GM23338 (cell line): Measurements from ENCODE around the gene PRKG2. TPM values are rescaled to one million over a fixed set of nuclear protein-coding genes. Genes with fewer than 3 reads are reported as not detected.

ENCODE experiments used
- ATAC-seq: fragments of 200-7000 bp; cut with Tn5 transposase; 3 replicates; pipeline ENCODE4 v1.9.1; 2020
- DNase-seq: peaks from one replicate; pipeline ENCODE4 v3.0.0-alpha.2; 2015; ENCODE audit warnings: low spot score
- H2AFZ ChIP-seq: fragments of 200-600 bp; sonication (generic); 2 replicates; pipeline ENCODE4 v1.8.0; 2016; ENCODE audit warnings: antibody characterized with exemption, mild to moderate bottlenecking, moderate library complexity
- H3F3A ChIP-seq: fragments of 200-600 bp; sonication (generic); replicated peaks from 2 replicates; pipeline ENCODE4 v1.8.0; 2017; ENCODE audit warnings: antibody characterized with exemption, mixed run types, low read depth
- H3K27ac ChIP-seq: fragments of 200-600 bp; sonication (generic); 2 replicates; pipeline ENCODE4 v1.6.1; 2016; ENCODE audit warnings: low read depth
- H3K27me3 ChIP-seq: fragments of 200-600 bp; sonication (generic); 2 replicates; pipeline ENCODE4 v1.8.0; 2016; ENCODE audit warnings: mild to moderate bottlenecking, mixed run types, moderate library complexity; ENCODE audit not compliant: insufficient read depth
- H3K36me3 ChIP-seq: fragments of 200-600 bp; sonication (generic); 2 replicates; pipeline ENCODE4 v1.8.0; 2016; ENCODE audit warnings: mild to moderate bottlenecking; ENCODE audit not compliant: insufficient read depth
- H3K4me1 ChIP-seq: fragments of 200-600 bp; sonication (generic); 2 replicates; pipeline ENCODE4 v1.8.0; 2016; ENCODE audit warnings: mild to moderate bottlenecking, moderate library complexity; ENCODE audit not compliant: insufficient read depth
- H3K4me2 ChIP-seq: fragments of 200-600 bp; sonication (generic); 2 replicates; pipeline ENCODE4 v1.7.1; 2017; ENCODE audit warnings: mixed run types
- H3K4me3 ChIP-seq: fragments of 200-600 bp; sonication (generic); 2 replicates; pipeline ENCODE4 v1.6.1; 2016; ENCODE audit warnings: mixed run types
- H3K79me2 ChIP-seq: fragments of 200-600 bp; sonication (generic); replicated peaks from 2 replicates; pipeline ENCODE4 v1.8.0; 2017; ENCODE audit warnings: mild to moderate bottlenecking; ENCODE audit not compliant: insufficient read depth
- H3K9me2 ChIP-seq: fragments of 200-600 bp; sonication (generic); 2 replicates; pipeline ENCODE4 v1.8.0; 2017; ENCODE audit not compliant: insufficient read depth
- H4K20me1 ChIP-seq: fragments of 200-600 bp; sonication (generic); replicated peaks from 2 replicates; pipeline ENCODE4 v1.8.0; 2017; ENCODE audit warnings: mild to moderate bottlenecking; ENCODE audit not compliant: insufficient read depth
- H3K27ac Mint-ChIP-seq: 2 replicates; pipeline ENCODE4 v1.8.0; 2020; ENCODE audit warnings: inconsistent platforms, mild to moderate bottlenecking, moderate library complexity, mixed read lengths
- H3K27me3 Mint-ChIP-seq: 3 replicates; pipeline ENCODE4 v1.8.0; 2022; ENCODE audit warnings: low read depth, mild to moderate bottlenecking, moderate library complexity, mixed read lengths, inconsistent platforms; ENCODE audit not compliant: insufficient read depth, poor library complexity
- H3K36me3 Mint-ChIP-seq: 3 replicates; pipeline ENCODE4 v1.8.0; 2021; ENCODE audit warnings: low read depth, mild to moderate bottlenecking, inconsistent platforms, moderate library complexity, mixed read lengths
- H3K4me1 Mint-ChIP-seq: 3 replicates; pipeline ENCODE4 v1.8.0; 2020; ENCODE audit warnings: mild to moderate bottlenecking, inconsistent platforms, mixed read lengths
- H3K4me3 Mint-ChIP-seq: 3 replicates; pipeline ENCODE4 v1.8.0; 2021; ENCODE audit warnings: moderate library complexity, mild to moderate bottlenecking, inconsistent platforms, mixed read lengths
- H3K9me3 Mint-ChIP-seq: 3 replicates; pipeline ENCODE4 v1.8.0; 2020; ENCODE audit warnings: moderate library complexity, mild to moderate bottlenecking, inconsistent platforms, mixed read lengths
- CREB1 ChIP-seq: fragments of 250-450 bp; sonication (Bioruptor Pico); IDR thresholded peaks from 2 replicates; pipeline ENCODE4 v1.5.0; 2020; ENCODE audit warnings: low read depth, mild to moderate bottlenecking, moderate library complexity
- EZH2 ChIP-seq: fragments of 200-600 bp; sonication (generic); IDR thresholded peaks from one replicate; pipeline ENCODE4 v1.8.0; 2017; ENCODE audit warnings: antibody characterized with exemption, mild to moderate bottlenecking, low read depth; ENCODE audit not compliant: unreplicated experiment
- EZH2phosphoT487 ChIP-seq: fragments of 200-600 bp; sonication (generic); IDR thresholded peaks from one replicate; pipeline ENCODE4 v1.8.1; 2018; ENCODE audit warnings: antibody characterized with exemption; ENCODE audit not compliant: unreplicated experiment
- NANOG ChIP-seq: IDR thresholded peaks from 2 replicates; pipeline ENCODE4 v1.6.1; 2016; ENCODE audit warnings: antibody characterized with exemption, borderline replicate concordance
- POLR2AphosphoS5 ChIP-seq: IDR thresholded peaks from 2 replicates; pipeline ENCODE4 v1.6.1; 2016; ENCODE audit warnings: antibody characterized with exemption, low read depth
- STAT1 ChIP-seq: IDR thresholded peaks from one replicate; pipeline ENCODE4 v1.6.1; 2016; ENCODE audit warnings: antibody characterized with exemption; ENCODE audit not compliant: unreplicated experiment
- ZNF114 ChIP-seq: fragments of 250-450 bp; sonication (Bioruptor Pico); IDR thresholded peaks from 2 replicates; pipeline ENCODE4 v1.5.0; 2020; ENCODE audit warnings: mild to moderate bottlenecking, moderate library complexity
- ZNF331 ChIP-seq: fragments of 250-450 bp; sonication (Bioruptor Pico); IDR thresholded peaks from 2 replicates; pipeline ENCODE4 v1.5.0; 2020; ENCODE audit warnings: low read depth, mild to moderate bottlenecking, moderate library complexity
- polyA plus RNA-seq: library from polyadenylated mRNA; unstranded; fragments of >200 nt; fragmentation: Nextera tagmentation; extraction: Ambion mirVana; gene quantifications from 2 replicates; pipeline ENCODE4 v1.2.1, GENCODE V29; 2016
- total RNA-seq: library from RNA; depleted of rRNA; stranded (reverse); fragments of >200 nt; shearing (Covaris generic); gene quantifications from 2 replicates; pipeline ENCODE4 v1.2.3, GENCODE V29; 2014
- TF ChIP-seq, protein P1 (sequence below), 2 experiments: fragments of 200-600 bp in 1 of 2; sonication (generic) in 1 of 2; conservative IDR thresholded peaks; 2 replicates each; pipeline versions ENCODE4 v1.5.1 to v1.6.1; 2016 to 2017; ENCODE audit warnings: antibody characterized with exemption in 2 of 2, low read depth in 2 of 2, mild to moderate bottlenecking in 2 of 2, moderate library complexity in 1 of 2
- TF ChIP-seq, protein P2 (sequence below): fragments of 250-450 bp; sonication (Bioruptor Pico); IDR thresholded peaks from 2 replicates; pipeline ENCODE4 v1.5.0; 2020; ENCODE audit warnings: mild to moderate bottlenecking, moderate library complexity

The PRKG2 gene
- total and polyA plus RNA-seq, 2 experiments from 2014 or later, result 1.9 to 3.6 TPM

DNA sequence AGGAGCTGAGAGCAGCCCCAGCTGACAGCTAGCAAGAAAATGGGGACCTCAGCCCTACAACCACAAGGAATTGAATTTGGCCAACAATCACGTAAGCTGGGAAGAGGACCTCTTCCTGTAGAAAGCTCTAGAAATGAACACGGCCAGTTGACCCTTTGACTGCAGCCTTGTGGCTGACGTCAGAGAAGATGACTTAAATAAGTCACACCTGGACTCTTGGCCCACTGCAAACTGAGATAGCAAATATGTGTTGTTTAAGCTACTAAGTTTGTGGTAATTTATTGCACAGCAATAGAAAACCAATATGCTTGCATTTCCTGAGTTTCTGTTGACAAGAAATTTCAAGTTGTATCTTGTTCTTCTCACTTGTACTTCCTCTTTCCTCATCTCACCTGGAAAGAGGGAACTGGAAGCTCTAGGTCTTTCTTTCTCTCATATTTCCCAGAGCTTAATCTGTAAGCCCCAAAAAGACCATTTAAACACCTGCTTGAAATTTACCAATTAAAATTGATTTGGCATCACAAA lies 18.8 kb downstream of the PRKG2 start (continued):
- no peak for TF ChIP-seq EZH2
- no peak for TF ChIP-seq CREB1
- no peak for TF ChIP-seq ZNF331 (CRISPR knock-in tag)

DNA sequence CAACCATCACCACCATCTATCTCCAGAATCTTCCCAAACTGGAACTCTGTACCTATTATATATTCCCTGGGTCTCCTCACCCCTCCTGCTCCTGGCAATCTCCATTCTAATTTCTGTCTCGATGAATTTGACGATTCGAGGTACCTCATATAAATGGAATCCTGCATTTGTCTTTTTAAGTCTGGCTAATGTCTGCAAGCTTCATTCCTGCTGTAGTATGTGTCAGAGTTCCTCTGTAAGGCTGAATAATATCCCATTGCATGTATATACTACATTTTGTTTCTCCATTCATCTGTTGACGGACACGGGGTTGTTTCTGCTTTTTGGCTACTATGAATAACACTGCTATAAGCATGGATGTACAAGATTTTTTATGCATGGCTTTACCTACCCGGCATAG lies 19.5 kb downstream of the PRKG2 start:
- H3K4me1 ChIP-seq, result no peaks in the 10 kb centered on the region
- H3K79me2 ChIP-seq, result no peaks in the 10 kb centered on the region
- H2AFZ ChIP-seq, result no peak overlapping the region
- Mint-ChIP-seq H3K36me3 (no peaks in the 10 kb centered on the region; the same call in 2 of the 3 replicates), H3K4me1 (no peaks in the 10 kb centered on the region), H3K27ac (no peak overlapping the region), H3K4me3 (no peak overlapping the region), H3K9me3 (0 out of 3 replicates have a peak, but pooled peaks cover 3% of the 10 kb centered on the region), H3K27me3 (no peaks in the 10 kb centered on the region)
- no peak for ATAC-seq
- H3K27me3 ChIP-seq, result no peaks in the 10 kb centered on the region
- no peak overlapping the region for H3K4me2 ChIP-seq
- H3F3A ChIP-seq, result no peaks in the 10 kb centered on the region
- no peak for TF ChIP-seq NANOG
- TF ChIP-seq EZH2, result no peak
- TF ChIP-seq STAT1, result no peak
- no peak for TF ChIP-seq ZNF114 (CRISPR knock-in tag)
- no peak for DNase-seq
- no peak overlapping the region for H3K4me3 ChIP-seq
- H3K27ac ChIP-seq, result no peak overlapping the region
- no peaks in the 10 kb centered on the region for H3K9me2 ChIP-seq
- H3K36me3 ChIP-seq, result no peaks in the 10 kb centered on the region
- H4K20me1 ChIP-seq, result no peaks in the 10 kb centered on the region

DNA sequence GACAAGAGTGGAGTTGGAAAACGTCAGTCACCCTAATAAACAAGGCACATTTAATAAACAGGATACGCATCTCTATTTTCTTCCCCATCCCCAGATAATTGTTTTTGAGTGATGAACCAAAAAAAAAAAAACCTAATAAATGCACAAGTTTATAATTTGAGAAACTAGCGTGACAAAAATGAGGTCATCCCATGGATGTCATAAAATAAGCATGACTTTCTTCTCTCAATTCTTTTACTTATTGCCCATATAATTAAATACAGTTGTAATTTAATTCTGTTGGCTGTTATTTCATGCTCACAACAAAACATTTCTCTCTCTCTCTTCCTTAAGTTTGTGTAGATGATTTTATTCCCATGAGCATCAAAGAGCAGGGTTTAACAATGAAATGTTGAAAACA lies 20.7 kb downstream of the PRKG2 start:
- no peaks in the 10 kb centered on the region for H3K79me2 ChIP-seq
- no peak overlapping the region for H2AFZ ChIP-seq
- no peaks in the 10 kb centered on the region for H3K4me1 Mint-ChIP-seq
- H3K36me3 ChIP-seq, result no peaks in the 10 kb centered on the region
- no peaks in the 10 kb centered on the region for H4K20me1 ChIP-seq
- H3K27ac Mint-ChIP-seq, result no peak overlapping the region
- H3K27ac ChIP-seq, result no peak overlapping the region
- ATAC-seq (no peak), DNase-seq (no peak)
- H3K9me3 Mint-ChIP-seq, result 0 out of 3 replicates have a peak, but pooled peaks cover 5% of the 10 kb centered on the region
- no peaks in the 10 kb centered on the region for H3K27me3 ChIP-seq
- H3K9me2 ChIP-seq, result no peaks in the 10 kb centered on the region
- no peaks in the 10 kb centered on the region for H3K4me1 ChIP-seq
- H3F3A ChIP-seq, result no peaks in the 10 kb centered on the region
- no peaks in the 10 kb centered on the region for H3K27me3 Mint-ChIP-seq
- no peak overlapping the region for H3K4me3 ChIP-seq
- TF ChIP-seq POLR2AphosphoS5 (no peak), ZNF331 (CRISPR knock-in tag) (no peak), EZH2phosphoT487 (no peak)
- TF ChIP-seq, protein P1, sequence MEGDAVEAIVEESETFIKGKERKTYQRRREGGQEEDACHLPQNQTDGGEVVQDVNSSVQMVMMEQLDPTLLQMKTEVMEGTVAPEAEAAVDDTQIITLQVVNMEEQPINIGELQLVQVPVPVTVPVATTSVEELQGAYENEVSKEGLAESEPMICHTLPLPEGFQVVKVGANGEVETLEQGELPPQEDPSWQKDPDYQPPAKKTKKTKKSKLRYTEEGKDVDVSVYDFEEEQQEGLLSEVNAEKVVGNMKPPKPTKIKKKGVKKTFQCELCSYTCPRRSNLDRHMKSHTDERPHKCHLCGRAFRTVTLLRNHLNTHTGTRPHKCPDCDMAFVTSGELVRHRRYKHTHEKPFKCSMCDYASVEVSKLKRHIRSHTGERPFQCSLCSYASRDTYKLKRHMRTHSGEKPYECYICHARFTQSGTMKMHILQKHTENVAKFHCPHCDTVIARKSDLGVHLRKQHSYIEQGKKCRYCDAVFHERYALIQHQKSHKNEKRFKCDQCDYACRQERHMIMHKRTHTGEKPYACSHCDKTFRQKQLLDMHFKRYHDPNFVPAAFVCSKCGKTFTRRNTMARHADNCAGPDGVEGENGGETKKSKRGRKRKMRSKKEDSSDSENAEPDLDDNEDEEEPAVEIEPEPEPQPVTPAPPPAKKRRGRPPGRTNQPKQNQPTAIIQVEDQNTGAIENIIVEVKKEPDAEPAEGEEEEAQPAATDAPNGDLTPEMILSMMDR (conservative IDR thresholded peaks at IDR 0.05; ENCODE audit: low read depth in 2 of 2), result no peak
- TF ChIP-seq, protein P2, sequence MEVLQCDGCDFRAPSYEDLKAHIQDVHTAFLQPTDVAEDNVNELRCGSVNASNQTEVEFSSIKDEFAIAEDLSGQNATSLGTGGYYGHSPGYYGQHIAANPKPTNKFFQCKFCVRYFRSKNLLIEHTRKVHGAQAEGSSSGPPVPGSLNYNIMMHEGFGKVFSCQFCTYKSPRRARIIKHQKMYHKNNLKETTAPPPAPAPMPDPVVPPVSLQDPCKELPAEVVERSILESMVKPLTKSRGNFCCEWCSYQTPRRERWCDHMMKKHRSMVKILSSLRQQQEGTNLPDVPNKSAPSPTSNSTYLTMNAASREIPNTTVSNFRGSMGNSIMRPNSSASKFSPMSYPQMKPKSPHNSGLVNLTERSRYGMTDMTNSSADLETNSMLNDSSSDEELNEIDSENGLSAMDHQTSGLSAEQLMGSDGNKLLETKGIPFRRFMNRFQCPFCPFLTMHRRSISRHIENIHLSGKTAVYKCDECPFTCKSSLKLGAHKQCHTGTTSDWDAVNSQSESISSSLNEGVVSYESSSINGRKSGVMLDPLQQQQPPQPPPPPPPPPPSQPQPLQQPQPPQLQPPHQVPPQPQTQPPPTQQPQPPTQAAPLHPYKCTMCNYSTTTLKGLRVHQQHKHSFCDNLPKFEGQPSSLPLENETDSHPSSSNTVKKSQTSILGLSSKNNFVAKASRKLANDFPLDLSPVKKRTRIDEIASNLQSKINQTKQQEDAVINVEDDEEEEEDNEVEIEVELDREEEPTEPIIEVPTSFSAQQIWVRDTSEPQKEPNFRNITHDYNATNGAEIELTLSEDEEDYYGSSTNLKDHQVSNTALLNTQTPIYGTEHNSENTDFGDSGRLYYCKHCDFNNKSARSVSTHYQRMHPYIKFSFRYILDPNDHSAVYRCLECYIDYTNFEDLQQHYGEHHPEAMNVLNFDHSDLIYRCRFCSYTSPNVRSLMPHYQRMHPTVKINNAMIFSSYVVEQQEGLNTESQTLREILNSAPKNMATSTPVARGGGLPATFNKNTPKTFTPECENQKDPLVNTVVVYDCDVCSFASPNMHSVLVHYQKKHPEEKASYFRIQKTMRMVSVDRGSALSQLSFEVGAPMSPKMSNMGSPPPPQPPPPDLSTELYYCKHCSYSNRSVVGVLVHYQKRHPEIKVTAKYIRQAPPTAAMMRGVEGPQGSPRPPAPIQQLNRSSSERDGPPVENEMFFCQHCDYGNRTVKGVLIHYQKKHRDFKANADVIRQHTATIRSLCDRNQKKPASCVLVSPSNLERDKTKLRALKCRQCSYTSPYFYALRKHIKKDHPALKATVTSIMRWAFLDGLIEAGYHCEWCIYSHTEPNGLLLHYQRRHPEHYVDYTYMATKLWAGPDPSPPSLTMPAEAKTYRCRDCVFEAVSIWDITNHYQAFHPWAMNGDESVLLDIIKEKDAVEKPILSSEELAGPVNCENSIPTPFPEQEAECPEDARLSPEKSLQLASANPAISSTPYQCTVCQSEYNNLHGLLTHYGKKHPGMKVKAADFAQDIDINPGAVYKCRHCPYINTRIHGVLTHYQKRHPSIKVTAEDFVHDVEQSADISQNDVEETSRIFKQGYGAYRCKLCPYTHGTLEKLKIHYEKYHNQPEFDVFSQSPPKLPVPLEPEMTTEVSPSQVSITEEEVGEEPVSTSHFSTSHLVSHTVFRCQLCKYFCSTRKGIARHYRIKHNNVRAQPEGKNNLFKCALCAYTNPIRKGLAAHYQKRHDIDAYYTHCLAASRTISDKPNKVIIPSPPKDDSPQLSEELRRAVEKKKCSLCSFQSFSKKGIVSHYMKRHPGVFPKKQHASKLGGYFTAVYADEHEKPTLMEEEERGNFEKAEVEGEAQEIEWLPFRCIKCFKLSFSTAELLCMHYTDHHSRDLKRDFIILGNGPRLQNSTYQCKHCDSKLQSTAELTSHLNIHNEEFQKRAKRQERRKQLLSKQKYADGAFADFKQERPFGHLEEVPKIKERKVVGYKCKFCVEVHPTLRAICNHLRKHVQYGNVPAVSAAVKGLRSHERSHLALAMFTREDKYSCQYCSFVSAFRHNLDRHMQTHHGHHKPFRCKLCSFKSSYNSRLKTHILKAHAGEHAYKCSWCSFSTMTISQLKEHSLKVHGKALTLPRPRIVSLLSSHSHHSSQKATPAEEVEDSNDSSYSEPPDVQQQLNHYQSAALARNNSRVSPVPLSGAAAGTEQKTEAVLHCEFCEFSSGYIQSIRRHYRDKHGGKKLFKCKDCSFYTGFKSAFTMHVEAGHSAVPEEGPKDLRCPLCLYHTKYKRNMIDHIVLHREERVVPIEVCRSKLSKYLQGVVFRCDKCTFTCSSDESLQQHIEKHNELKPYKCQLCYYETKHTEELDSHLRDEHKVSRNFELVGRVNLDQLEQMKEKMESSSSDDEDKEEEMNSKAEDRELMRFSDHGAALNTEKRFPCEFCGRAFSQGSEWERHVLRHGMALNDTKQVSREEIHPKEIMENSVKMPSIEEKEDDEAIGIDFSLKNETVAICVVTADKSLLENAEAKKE (CRISPR knock-in tag), result no peak
- H3K36me3 Mint-ChIP-seq, result no peaks in the 10 kb centered on the region; the same call in 2 of the 3 replicates
- H3K4me2 ChIP-seq, result no peak overlapping the region
- no peak overlapping the region for H3K4me3 Mint-ChIP-seq
